CD4-positive, alpha-beta T cell (primary cell): Measurements from ENCODE around the gene SEC23IP. TPM values are rescaled to one million over a fixed set of nuclear protein-coding genes. Genes with fewer than 3 reads are reported as not detected.
A peak's percentile ranks its signal among the peaks of the same experiment; 100 is the strongest.
"Not testable (repeated sequence)": the region's sequence is repeated elsewhere in the genome, so short reads cannot be mapped to it uniquely, and the experiment has no call there.

Experiments used
- ATAC-seq: fragments of 200-7000 bp; cut with Tn5 transposase; one replicate; pipeline ENCODE4 v1.10.0; 2022; ENCODE audit warnings: mild to moderate bottlenecking; ENCODE audit not compliant: poor library complexity
- CTCF ChIA-PET: fragments of 350-600 bp; sonication (Branson Sonifier 250); formaldehyde crosslinking; loops from one replicate; lab custom pipeline; 2021; ENCODE audit warnings: antibody characterized with exemption, inconsistent platforms; lab: Charles Lee
- POLR2A ChIA-PET: fragments of 350-600 bp; sonication (Branson Sonifier 250); formaldehyde crosslinking; loops from one replicate; lab custom pipeline; 2021; ENCODE audit warnings: antibody characterized with exemption, inconsistent platforms; lab: Charles Lee
- DNase-seq, 14 experiments: peaks; one replicate each; pipeline ENCODE4 v3.0.0-alpha.2; 2013 to 2020; ENCODE audit warnings: mixed read lengths in 2 of 14
- H3K27ac ChIP-seq, 2 donors: one replicate each; pipeline versions ENCODE4 v1.5.1 to v1.7.0; 2013; ENCODE audit warnings: low read length in 2 of 2, low read depth in 1 of 2, mild to moderate bottlenecking in 1 of 2
- H3K27me3 ChIP-seq, 2 experiments: 1 replicate in 1 of 2; 2 replicates in 1 of 2; pipeline versions ENCODE4 v1.6.1 to v1.7.0; 2013; ENCODE audit warnings: low read length in 2 of 2, control low read depth in 1 of 2, mild to moderate bottlenecking in 1 of 2, moderate library complexity in 1 of 2; ENCODE audit not compliant: insufficient read depth in 2 of 2, control insufficient read depth in 1 of 2
- H3K36me3 ChIP-seq: one replicate; pipeline ENCODE4 v1.6.1; 2013; ENCODE audit warnings: low read length, control low read depth; ENCODE audit not compliant: insufficient read depth
- H3K4me1 ChIP-seq: one replicate; pipeline ENCODE4 v1.6.1; 2013; ENCODE audit warnings: low read length, control low read depth; ENCODE audit not compliant: insufficient read depth
- H3K4me3 ChIP-seq: one replicate; pipeline ENCODE4 v1.5.1; 2013; ENCODE audit warnings: mild to moderate bottlenecking, low read length, moderate library complexity
- H3K9me3 ChIP-seq, 2 experiments: 1 replicate in 1 of 2; 2 replicates in 1 of 2; pipeline versions ENCODE4 v1.6.1 to v1.7.0; 2013; ENCODE audit warnings: low read length in 2 of 2, mild to moderate bottlenecking in 2 of 2, control low read depth in 1 of 2, moderate library complexity in 1 of 2; ENCODE audit not compliant: control insufficient read depth in 1 of 2, insufficient read depth in 1 of 2
- H3K27ac Mint-ChIP-seq: one replicate; pipeline ENCODE4 v1.8.0; 2020; ENCODE audit warnings: mixed read lengths
- H3K27me3 Mint-ChIP-seq: one replicate; pipeline ENCODE4 v1.8.0; 2021; ENCODE audit warnings: mixed read lengths
- H3K36me3 Mint-ChIP-seq: one replicate; pipeline ENCODE4 v1.8.0; 2021; ENCODE audit warnings: low read depth, mixed read lengths
- H3K4me1 Mint-ChIP-seq: one replicate; pipeline ENCODE4 v1.8.0; 2021; ENCODE audit warnings: low read depth, mixed read lengths
- H3K4me3 Mint-ChIP-seq: one replicate; pipeline ENCODE4 v1.8.0; 2020; ENCODE audit warnings: mild to moderate bottlenecking, mixed read lengths
- H3K9me3 Mint-ChIP-seq: one replicate; pipeline ENCODE4 v1.8.0; 2020; ENCODE audit warnings: mixed read lengths
- intact Hi-C, 2 experiments: fragments of 100-400 bp; cut with DNase I in 1 of 2; cut with micrococcal nuclease in 1 of 2; formaldehyde crosslinking; loops; one replicate each; pipeline versions ENCODE4 v1.15.1 to v1.9.0; 2023 to 2025; cut with DNase I, micrococcal nuclease
- total RNA-seq, 174 experiments: library from RNA in 2 of 174; stranded (reverse) in 2 of 174; gene quantifications; one replicate each; pipeline ENCODE4 v1.2.3 and lab custom pipeline; 2021 to 2026
- TF ChIP-seq, protein P1 (sequence below): fragments of 200-600 bp; IDR thresholded peaks from one replicate; pipeline ENCODE4 v1.8.0; 2022; ENCODE audit warnings: antibody characterized with exemption, mild to moderate bottlenecking

SEC23IP gene
- total RNA-seq, 2 experiments from 2014 or later = 18.1 to 21.1 TPM

DNA sequence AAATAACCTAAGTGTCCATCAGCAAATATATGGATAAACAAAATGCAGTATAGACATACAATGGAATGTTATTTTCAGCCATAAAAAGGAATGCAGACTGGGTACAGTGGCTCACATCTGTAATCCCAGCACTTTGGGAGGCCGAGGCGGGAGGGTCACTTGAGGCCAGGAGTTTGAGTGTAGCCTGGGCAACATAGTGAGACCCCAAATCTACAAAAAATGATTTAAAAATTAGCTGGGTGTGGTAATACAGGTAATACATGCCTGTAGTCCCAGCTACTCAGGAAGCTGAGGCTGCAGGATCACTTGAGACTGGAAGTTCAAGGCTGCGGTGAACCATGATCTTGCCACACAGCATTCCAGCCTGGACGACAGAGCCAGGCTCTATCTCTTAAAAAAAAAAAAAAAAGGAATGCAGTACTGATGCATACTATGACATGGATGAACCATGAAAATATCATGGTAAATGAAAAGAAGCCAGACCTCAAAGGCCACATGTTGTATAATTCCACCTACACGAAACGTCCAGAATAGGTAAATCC is 26.8 kb upstream of the SEC23IP start:
- ATAC-seq = no peak
- Histone ChIP-seq H3K4me3 (no peak overlapping the region), H3K4me1 (peaks cover 33% of the 10 kb centered on the region), H3K27me3 (no peaks in the 10 kb centered on the region), H3K36me3 (peaks cover 3% of the 10 kb centered on the region), H3K27ac (no peak overlapping the region), H3K9me3 (no peaks in the 10 kb centered on the region)
- intact Hi-C loops = no loop called here
- peaks cover 30% of the 10 kb centered on the region for H3K36me3 Mint-ChIP-seq
- no peak overlapping the region for H3K4me3 Mint-ChIP-seq
- ChIA-PET POLR2A (no interaction called here), CTCF (interaction anchor here (1.3 kb wide), 1 partner anchor 180 kb away, joined by 6 read pairs; no protein-coding TSS in a partner anchor)
- H3K4me1 Mint-ChIP-seq = peaks cover 69% of the 10 kb centered on the region
- no peaks in the 10 kb centered on the region for H3K27me3 Mint-ChIP-seq
- no peaks in the 10 kb centered on the region for H3K9me3 Mint-ChIP-seq
- no peak for DNase-seq
- no peak overlapping the region for H3K27ac Mint-ChIP-seq
- TF ChIP-seq, protein P1, sequence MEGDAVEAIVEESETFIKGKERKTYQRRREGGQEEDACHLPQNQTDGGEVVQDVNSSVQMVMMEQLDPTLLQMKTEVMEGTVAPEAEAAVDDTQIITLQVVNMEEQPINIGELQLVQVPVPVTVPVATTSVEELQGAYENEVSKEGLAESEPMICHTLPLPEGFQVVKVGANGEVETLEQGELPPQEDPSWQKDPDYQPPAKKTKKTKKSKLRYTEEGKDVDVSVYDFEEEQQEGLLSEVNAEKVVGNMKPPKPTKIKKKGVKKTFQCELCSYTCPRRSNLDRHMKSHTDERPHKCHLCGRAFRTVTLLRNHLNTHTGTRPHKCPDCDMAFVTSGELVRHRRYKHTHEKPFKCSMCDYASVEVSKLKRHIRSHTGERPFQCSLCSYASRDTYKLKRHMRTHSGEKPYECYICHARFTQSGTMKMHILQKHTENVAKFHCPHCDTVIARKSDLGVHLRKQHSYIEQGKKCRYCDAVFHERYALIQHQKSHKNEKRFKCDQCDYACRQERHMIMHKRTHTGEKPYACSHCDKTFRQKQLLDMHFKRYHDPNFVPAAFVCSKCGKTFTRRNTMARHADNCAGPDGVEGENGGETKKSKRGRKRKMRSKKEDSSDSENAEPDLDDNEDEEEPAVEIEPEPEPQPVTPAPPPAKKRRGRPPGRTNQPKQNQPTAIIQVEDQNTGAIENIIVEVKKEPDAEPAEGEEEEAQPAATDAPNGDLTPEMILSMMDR = no peak

DNA sequence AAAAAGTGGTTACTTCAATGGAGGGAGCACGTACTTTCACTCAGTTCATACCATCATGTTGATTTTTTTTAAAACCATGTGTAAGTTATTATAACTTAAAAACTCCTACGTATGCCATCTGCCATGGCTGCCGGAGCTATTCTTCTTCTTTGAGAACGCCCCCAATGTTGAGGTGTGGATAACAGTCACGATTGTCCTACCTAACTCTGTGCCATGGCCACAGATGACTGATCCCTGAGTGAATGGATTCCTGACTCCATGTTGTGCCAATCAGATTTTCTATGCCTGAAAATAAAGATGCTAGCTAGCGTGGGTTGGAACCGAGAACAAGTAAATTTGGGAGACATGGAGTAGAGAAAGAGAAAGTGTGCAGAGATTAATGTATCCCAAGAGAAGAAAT is 25.2 kb upstream of the SEC23IP start:
- intact Hi-C loops = no loop called here
- Mint-ChIP-seq H3K4me3 (no peak overlapping the region), H3K36me3 (peaks cover 33% of the 10 kb centered on the region), H3K27ac (no peak overlapping the region), H3K27me3 (no peaks in the 10 kb centered on the region), H3K4me1 (peaks cover 74% of the 10 kb centered on the region), H3K9me3 (no peaks in the 10 kb centered on the region)
- DNase-seq = no peak
- Histone ChIP-seq H3K36me3 (peaks cover 3% of the 10 kb centered on the region), H3K27ac (no peak overlapping the region), H3K4me3 (no peak overlapping the region), H3K9me3 (no peaks in the 10 kb centered on the region), H3K27me3 (no peaks in the 10 kb centered on the region), H3K4me1 (peaks cover 36% of the 10 kb centered on the region)
- ChIA-PET CTCF (interaction anchor here (0.8 to 1.3 kb wide), 2 partner anchors 8 to 132 kb away, joined by 4 read pairs; no protein-coding TSS in a partner anchor), POLR2A (no interaction called here)
- ATAC-seq = no peak
- TF ChIP-seq, protein P1 = no peak

DNA sequence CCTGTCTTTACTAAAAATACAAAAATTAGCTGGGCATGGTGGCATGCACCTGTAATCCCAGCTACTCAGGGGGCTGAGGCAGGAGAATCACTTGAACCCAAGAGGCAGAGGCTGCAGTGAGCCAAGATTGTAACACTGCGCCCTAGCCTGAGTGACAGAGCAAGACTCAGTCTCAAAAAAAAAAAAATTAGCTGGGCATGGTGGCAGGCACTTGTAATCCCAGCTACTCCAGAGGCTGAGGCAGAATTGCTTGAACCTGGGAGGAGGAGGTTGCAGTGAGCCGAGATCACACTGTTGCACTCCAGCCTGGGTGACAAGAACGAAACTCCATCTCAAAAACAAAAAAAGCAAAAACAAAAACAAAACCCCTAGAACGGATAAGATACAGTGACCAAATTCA is 23.1 kb upstream of the SEC23IP start:
- H3K9me3 ChIP-seq, H3K27ac Mint-ChIP-seq, H3K9me3 Mint-ChIP-seq, H3K27me3 Mint-ChIP-seq, ATAC-seq, H3K27ac ChIP-seq, H3K27me3 ChIP-seq, H3K36me3 ChIP-seq, CTCF ChIA-PET, DNase-seq, H3K4me3 ChIP-seq, intact Hi-C loops: not testable (repeated sequence)
- Mint-ChIP-seq H3K36me3 (peaks cover 17% of the 10 kb centered on the region), H3K4me3 (peak overlapping the region; percentile 34), H3K4me1 (peaks cover 60% of the 10 kb centered on the region)
- POLR2A ChIA-PET = interaction anchor here (0.8 kb wide), 1 partner anchor 10 kb away, joined by 3 read pairs; no protein-coding TSS in a partner anchor
- peaks cover 46% of the 10 kb centered on the region for H3K4me1 ChIP-seq
